ENCODE data around the gene DOCK3.

- TF ChIP-seq GABPA (IDR thresholded peaks at IDR 0.05; ENCODE audit: low read depth) (no peak), CEBPB (IDR thresholded peaks at IDR 0.05; ENCODE audit: borderline replicate concordance in 1 of 2, low read depth in 2 of 2, low read length in 2 of 2) (no peak), CTCF (IDR thresholded peaks at IDR 0.05 in 2 of 3, conservative IDR thresholded peaks at IDR 0.05 in 1 of 3; ENCODE audit: control insufficient read depth in 2 of 3, extremely low read depth in 1 of 3, insufficient read depth in 1 of 3, low read depth in 3 of 3, low read length in 3 of 3) (no peak), SIN3A (IDR thresholded peaks at IDR 0.05; ENCODE audit: low read depth, low read length) (no peak), MTA3 (IDR thresholded peaks at IDR 0.05; ENCODE audit: borderline replicate concordance, low read length) (no peak), CBFB (IDR thresholded peaks at IDR 0.05; ENCODE audit: low read depth) (no peak), NFXL1 (IDR thresholded peaks at IDR 0.05; ENCODE audit: borderline replicate concordance) (no peak)
Measured at GRCh38 chr3:50657407-50657806, 17.3 kb upstream of the DOCK3 start.
